Testis (tissue), 3 donors: ENCODE results near the gene CEBPE. TPM values are rescaled to one million over a fixed set of nuclear protein-coding genes. Genes with fewer than 3 reads are reported as not detected.

Experiments used
- DNase-seq: peaks from one replicate; pipeline ENCODE4 v3.0.0-alpha.2; 2019
- H3K27ac ChIP-seq, 2 donors: fragments of 200-600 bp; sonication (generic); one replicate each; pipeline ENCODE4 v1.5.1; 2019
- H3K27me3 ChIP-seq: fragments of 200-600 bp; sonication (generic); one replicate; pipeline ENCODE4 v1.5.1; 2019
- H3K36me3 ChIP-seq: fragments of 200-600 bp; sonication (generic); one replicate; pipeline ENCODE4 v1.5.1; 2017; ENCODE audit warnings: low read depth; ENCODE audit errors: missing control alignments
- H3K4me1 ChIP-seq: fragments of 200-600 bp; sonication (generic); one replicate; pipeline ENCODE4 v1.5.1; 2019
- H3K4me3 ChIP-seq, 2 donors: fragments of 200-600 bp; sonication (generic); one replicate each; pipeline ENCODE4 v1.5.1; 2017 to 2019
- H3K9me3 ChIP-seq: fragments of 200-600 bp; sonication (generic); one replicate; pipeline ENCODE4 v1.5.1; 2017
- POLR2A ChIP-seq: fragments of 450-650 bp; IDR thresholded peaks from one replicate; pipeline ENCODE4 v1.6.1; 2017; ENCODE audit warnings: antibody characterized with exemption, mild to moderate bottlenecking, moderate library complexity
- WGBS, 2 donors: methylation state at CpG; one replicate each; pipeline ENCODE4 v1.1.5; 2018; 5-methylcytosine and 5-hydroxymethylcytosine counted together
- intact Hi-C: fragments of 100-400 bp; cut with DNase I; formaldehyde crosslinking; loops from one replicate; pipeline ENCODE4 v1.15.1; 2023; ENCODE audit warnings: low total_unique reads
- polyA plus RNA-seq: library from polyadenylated mRNA; stranded (reverse); fragments of 350-450 nt; fragmentation: Illumina TruSeq; extraction: RNeasy Lipid Tissue Mini Kit (QIAGEN cat#74804); gene quantifications from one replicate; pipeline ENCODE4 v1.2.3, GENCODE V29; 2014; ENCODE audit warnings: low read depth, low replicate concordance; ENCODE audit not compliant: insufficient read depth
- total RNA-seq, 2 donors: library from RNA; depleted of rRNA; stranded (reverse); fragments of >200 nt; gene quantifications; one replicate each; pipeline ENCODE4 v1.2.3, GENCODE V29; 2016
- TF ChIP-seq, protein P1 (sequence below), 3 experiments: fragments of 450-650 bp in 2 of 3; fragments of 200-600 bp in 1 of 3; sonication (generic) in 1 of 3; IDR thresholded peaks; one replicate each; pipeline ENCODE4 v1.5.1; 2016 to 2019; ENCODE audit warnings: antibody characterized with exemption in 3 of 3, mild to moderate bottlenecking in 2 of 3, moderate library complexity in 1 of 3

CEBPE gene
- total and polyA plus RNA-seq, 3 donors from 2014 or later, result 0.19 to 0.24 TPM; not detected in 1

DNA sequence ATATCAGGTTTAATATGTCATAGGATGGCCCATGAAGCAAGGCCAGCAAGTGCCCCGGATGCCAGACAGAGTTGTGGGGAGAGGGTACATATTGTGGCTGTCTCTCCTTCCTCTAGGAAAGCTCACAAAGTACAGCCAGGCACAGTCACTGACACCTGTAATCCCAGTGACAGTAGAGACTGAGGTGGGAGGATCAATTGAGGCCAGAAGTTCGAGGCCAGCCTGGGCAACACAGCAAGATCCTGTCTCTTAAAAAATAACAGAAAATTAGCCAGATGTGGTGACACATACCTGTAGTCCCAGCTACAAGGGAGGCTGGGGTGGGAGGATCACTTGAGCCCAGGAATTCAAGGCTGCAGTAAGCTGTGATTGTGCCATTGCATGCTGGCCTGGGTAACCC lies 32.3 kb upstream of the CEBPE start:
- no peak for TF ChIP-seq POLR2A
- TF ChIP-seq, protein P1, sequence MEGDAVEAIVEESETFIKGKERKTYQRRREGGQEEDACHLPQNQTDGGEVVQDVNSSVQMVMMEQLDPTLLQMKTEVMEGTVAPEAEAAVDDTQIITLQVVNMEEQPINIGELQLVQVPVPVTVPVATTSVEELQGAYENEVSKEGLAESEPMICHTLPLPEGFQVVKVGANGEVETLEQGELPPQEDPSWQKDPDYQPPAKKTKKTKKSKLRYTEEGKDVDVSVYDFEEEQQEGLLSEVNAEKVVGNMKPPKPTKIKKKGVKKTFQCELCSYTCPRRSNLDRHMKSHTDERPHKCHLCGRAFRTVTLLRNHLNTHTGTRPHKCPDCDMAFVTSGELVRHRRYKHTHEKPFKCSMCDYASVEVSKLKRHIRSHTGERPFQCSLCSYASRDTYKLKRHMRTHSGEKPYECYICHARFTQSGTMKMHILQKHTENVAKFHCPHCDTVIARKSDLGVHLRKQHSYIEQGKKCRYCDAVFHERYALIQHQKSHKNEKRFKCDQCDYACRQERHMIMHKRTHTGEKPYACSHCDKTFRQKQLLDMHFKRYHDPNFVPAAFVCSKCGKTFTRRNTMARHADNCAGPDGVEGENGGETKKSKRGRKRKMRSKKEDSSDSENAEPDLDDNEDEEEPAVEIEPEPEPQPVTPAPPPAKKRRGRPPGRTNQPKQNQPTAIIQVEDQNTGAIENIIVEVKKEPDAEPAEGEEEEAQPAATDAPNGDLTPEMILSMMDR (IDR thresholded peaks at IDR 0.05), result no peak
- no peaks in the 10 kb centered on the region for H3K9me3 ChIP-seq

GRCh38 chr14:23149745-23150144 lies 30.7 kb upstream of the CEBPE start:
- TF ChIP-seq, protein P1 (IDR thresholded peaks at IDR 0.05), result no peak
- no peak for TF ChIP-seq POLR2A
- no peak overlapping the region for H3K27ac ChIP-seq
- H3K4me3 ChIP-seq, result no peak overlapping the region
- no peak for DNase-seq
- H3K4me1 ChIP-seq, result peaks cover 56% of the 10 kb centered on the region
- no peaks in the 10 kb centered on the region for H3K9me3 ChIP-seq
- intact Hi-C loops, result no loop called here
- no peaks in the 10 kb centered on the region for H3K27me3 ChIP-seq
- H3K36me3 ChIP-seq, result no peaks in the 10 kb centered on the region

More for the DNA sequence above, 32.3 kb upstream of the CEBPE start:
- intact Hi-C loops, result no loop called here
- Histone ChIP-seq H3K4me3 (no peak overlapping the region), H3K27ac (peak overlapping the region; percentile 27 to 82), H3K27me3 (no peaks in the 10 kb centered on the region), H3K4me1 (peaks cover 60% of the 10 kb centered on the region), H3K36me3 (no peaks in the 10 kb centered on the region)
- DNase-seq, result no peak
- 70 to 89% methylated on average over 2 of the region's 2 CpGs for WGBS, 2 donors

DNA sequence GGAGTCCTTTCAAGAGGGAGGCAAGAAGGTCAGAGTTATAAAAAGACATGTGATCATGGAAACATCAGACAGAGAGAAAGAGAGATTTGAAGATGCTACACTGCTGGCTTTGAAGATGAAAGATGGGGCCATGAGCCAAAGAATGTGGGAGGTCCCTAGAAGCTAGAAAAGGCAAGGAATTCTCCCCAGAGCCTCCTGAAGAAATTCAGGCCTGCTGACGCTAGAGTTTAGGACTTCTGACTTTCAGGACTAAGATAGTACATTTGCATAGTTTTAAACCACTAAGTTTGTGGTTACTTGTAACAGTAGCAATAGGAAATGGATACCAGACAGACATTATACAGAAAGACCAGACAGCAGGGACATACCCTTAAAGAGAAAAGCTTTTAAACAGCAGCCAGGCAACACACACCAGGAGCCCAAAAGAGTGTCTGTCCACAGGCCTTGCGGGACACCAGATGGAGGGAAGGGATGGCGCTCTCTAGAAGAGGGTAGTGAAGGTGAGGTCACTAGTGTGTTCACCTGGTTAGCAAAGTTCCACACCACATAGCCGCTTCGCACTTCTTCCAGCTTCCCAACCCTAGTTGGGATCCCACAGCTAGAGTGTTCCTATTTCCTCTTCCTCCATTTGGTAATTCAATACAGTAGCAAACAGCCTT lies 29.7 kb upstream of the CEBPE start:
- Histone ChIP-seq H3K4me1 (peaks cover 49% of the 10 kb centered on the region), H3K9me3 (no peaks in the 10 kb centered on the region), H3K27ac (peak overlapping the region in 1 of 2 donors; percentile 29), H3K4me3 (no peak overlapping the region), H3K36me3 (no peaks in the 10 kb centered on the region), H3K27me3 (no peaks in the 10 kb centered on the region)
- WGBS, 2 donors, result 84 to 86% methylated on average over 5 of the region's 5 CpGs
- intact Hi-C loops, result no loop called here
- TF ChIP-seq POLR2A, result no peak
- TF ChIP-seq, protein P1 (IDR thresholded peaks at IDR 0.05), result no peak
- DNase-seq, result no peak

DNA sequence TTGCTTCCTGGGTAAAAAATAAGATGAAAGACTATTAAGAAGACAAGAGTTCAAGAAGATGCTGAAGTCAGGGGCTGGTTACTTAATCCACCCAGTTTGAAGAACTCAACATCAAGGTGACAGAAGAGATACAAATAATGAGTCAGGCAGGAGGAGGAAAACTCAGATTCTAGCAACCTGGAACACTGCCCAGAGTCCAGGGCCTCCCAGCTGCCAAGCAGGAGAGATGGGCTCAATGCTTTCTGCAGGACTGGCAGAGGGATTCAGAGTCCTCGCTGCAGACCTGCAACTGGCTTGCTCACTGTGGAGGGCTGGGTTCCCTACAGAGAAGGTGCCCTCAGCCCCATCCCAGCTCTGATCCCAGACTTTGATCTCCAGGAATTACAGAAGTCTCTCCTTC lies 28.6 kb upstream of the CEBPE start:
- no peaks in the 10 kb centered on the region for H3K36me3 ChIP-seq
- H3K4me3 ChIP-seq, result no peak overlapping the region
- peaks cover 39% of the 10 kb centered on the region for H3K4me1 ChIP-seq
- intact Hi-C loops, result no loop called here
- no peak overlapping the region for H3K27ac ChIP-seq
- no peaks in the 10 kb centered on the region for H3K27me3 ChIP-seq
- TF ChIP-seq POLR2A, result no peak
- DNase-seq, result peak; percentile 80
- H3K9me3 ChIP-seq, result no peaks in the 10 kb centered on the region
- 64 to 88% methylated on average over 1 of the region's 1 CpG for WGBS, 2 donors

- Histone ChIP-seq H3K27ac (no peak overlapping the region), H3K36me3 (no peaks in the 10 kb centered on the region), H3K9me3 (no peaks in the 10 kb centered on the region), H3K4me1 (peaks cover 32% of the 10 kb centered on the region), H3K4me3 (no peak overlapping the region), H3K27me3 (no peaks in the 10 kb centered on the region)
- intact Hi-C loops, result no loop called here
- TF ChIP-seq, protein P1 (IDR thresholded peaks at IDR 0.05), result no peak
- WGBS, 2 donors, result 95 to 96% methylated on average over 4 of the region's 4 CpGs
- DNase-seq, result no peak
Measured at GRCh38 chr14:23146980-23147379, 27.9 kb upstream of the CEBPE start.
